H1 (cell line): ENCODE data around the gene PRCP. TPM values are rescaled to one million over a fixed set of nuclear protein-coding genes. Genes with fewer than 3 reads are reported as not detected.
"Not testable (repeated sequence)": the region's sequence is repeated elsewhere in the genome, so short reads cannot be mapped to it uniquely, and the experiment has no call there.

Experiments used
- CTCF ChIA-PET: fragments of 300-600 bp; sonication (Branson Sonifier 250); formaldehyde crosslinking; loops from one replicate; lab custom pipeline; 2021; ENCODE audit not compliant: partially characterized antibody; lab: Charles Lee
- POLR2A ChIA-PET: fragments of 300-600 bp; sonication (Branson Sonifier 250); formaldehyde crosslinking; loops from one replicate; lab custom pipeline; 2021; ENCODE audit warnings: inconsistent platforms; ENCODE audit not compliant: partially characterized antibody; lab: Charles Lee
- DNase-seq, 2 experiments: peaks; one replicate each; pipeline versions ENCODE4 v3.0.0 to v3.0.0-alpha.2; 2010 to 2022; ENCODE audit warnings: low spot score in 2 of 2, low read depth in 1 of 2, mixed read lengths in 1 of 2
- FAIRE-seq: peaks from 2 replicates; lab custom pipeline; 2011; peaks lifted over from hg19 to GRCh38; lab: Jason Lieb, UNC
- H2AFZ ChIP-seq: 2 replicates; pipeline ENCODE4 v1.8.1; 2012; ENCODE audit warnings: low read length, inconsistent platforms
- H2AK5ac ChIP-seq: 2 replicates; pipeline ENCODE4 v1.6.1; 2013; ENCODE audit warnings: low read depth, low read length
- H2BK120ac ChIP-seq: replicated peaks from 2 replicates; pipeline ENCODE3; 2013; ENCODE audit warnings: low read depth, low read length, inconsistent platforms
- H2BK12ac ChIP-seq: 2 replicates; pipeline ENCODE4 v1.6.1; 2013; ENCODE audit warnings: low read depth, low read length
- H2BK15ac ChIP-seq: 2 replicates; pipeline ENCODE4 v1.6.1; 2013; ENCODE audit warnings: low read length
- H2BK20ac ChIP-seq: 2 replicates; pipeline ENCODE4 v1.6.1; 2013; ENCODE audit warnings: low read length
- H2BK5ac ChIP-seq: 2 replicates; pipeline ENCODE4 v1.6.1; 2013; ENCODE audit warnings: low read depth, low read length
- H3K14ac ChIP-seq: 2 replicates; pipeline ENCODE4 v1.6.1; 2013; ENCODE audit warnings: inconsistent platforms; ENCODE audit not compliant: insufficient read length
- H3K18ac ChIP-seq: 2 replicates; pipeline ENCODE4 v1.6.1; 2013; ENCODE audit warnings: low read length; ENCODE audit errors: extremely low read depth
- H3K23ac ChIP-seq: 2 replicates; pipeline ENCODE4 v1.6.1; 2013; ENCODE audit warnings: inconsistent platforms; ENCODE audit not compliant: insufficient read length
- H3K23me2 ChIP-seq: 2 replicates; pipeline ENCODE4 v1.6.1; 2013; ENCODE audit warnings: low read depth, low read length
- H3K27ac ChIP-seq: 2 replicates; pipeline ENCODE4 v1.6.1; 2011; ENCODE audit warnings: low read depth, low read length, inconsistent platforms
- H3K27me3 ChIP-seq, 4 experiments: replicated peaks in 1 of 4; 1 replicate in 1 of 4; 2 replicates in 3 of 4; pipeline versions ENCODE4 v1.6.1 to v1.8.1; 2011 to 2013; ENCODE audit warnings: low read length in 3 of 4, mild to moderate bottlenecking in 3 of 4, inconsistent platforms in 2 of 4, mixed read lengths in 2 of 4, moderate library complexity in 1 of 4; ENCODE audit not compliant: control insufficient read depth in 3 of 4, insufficient read depth in 3 of 4; ENCODE audit errors: extremely low read depth in 1 of 4
- H3K36me3 ChIP-seq, 4 experiments: 2 replicates each; pipeline versions ENCODE4 v1.6.1 to v1.8.1; 2011 to 2013; ENCODE audit warnings: mild to moderate bottlenecking in 4 of 4, low read length in 3 of 4, moderate library complexity in 2 of 4, control low read depth in 1 of 4, inconsistent platforms in 1 of 4; ENCODE audit not compliant: insufficient read depth in 4 of 4, control insufficient read depth in 2 of 4
- H3K4ac ChIP-seq: replicated peaks from 2 replicates; pipeline ENCODE3; 2013; ENCODE audit warnings: low read length, low read depth, mixed read lengths, inconsistent platforms; ENCODE audit not compliant: insufficient read length
- H3K4me1 ChIP-seq, 4 experiments: replicated peaks in 1 of 4; 1 replicate in 1 of 4; 2 replicates in 3 of 4; pipeline versions ENCODE4 v1.6.1 to v1.8.1; 2011 to 2013; ENCODE audit warnings: low read length in 3 of 4, inconsistent platforms in 2 of 4, mixed read lengths in 1 of 4; ENCODE audit not compliant: insufficient read depth in 4 of 4, control insufficient read depth in 3 of 4
- H3K4me2 ChIP-seq, 2 experiments: 2 replicates each; pipeline versions ENCODE4 v1.6.1 to v1.8.1; 2011 to 2013; ENCODE audit warnings: low read depth in 2 of 2, low read length in 2 of 2, control low read depth in 1 of 2, inconsistent platforms in 1 of 2, mild to moderate bottlenecking in 1 of 2; ENCODE audit not compliant: insufficient read depth in 1 of 2
- H3K4me3 ChIP-seq, 4 experiments: fragments of 200-600, 300-600 bp in 1 of 4; sonication (generic), shearing (Covaris generic), sonication (Bioruptor Twin) in 1 of 4; 2 replicates each; pipeline versions ENCODE4 v1.5.1 to v1.8.1; 2011 to 2016; ENCODE audit warnings: low read length in 4 of 4, low read depth in 3 of 4, control low read depth in 2 of 4, inconsistent platforms in 2 of 4, mild to moderate bottlenecking in 2 of 4, mixed read lengths in 1 of 4, moderate library complexity in 1 of 4; ENCODE audit not compliant: insufficient read depth in 2 of 4; ENCODE audit errors: extremely low read depth in 1 of 4
- H3K56ac ChIP-seq: replicated peaks from 2 replicates; pipeline ENCODE3; 2013; ENCODE audit warnings: low read depth, mild to moderate bottlenecking, mixed read lengths, low read length, inconsistent platforms; ENCODE audit not compliant: insufficient read length
- H3K79me1 ChIP-seq: 2 replicates; pipeline ENCODE4 v1.6.1; 2013; ENCODE audit warnings: low read depth, low read length, control low read depth
- H3K79me2 ChIP-seq, 2 experiments: 2 replicates each; pipeline versions ENCODE4 v1.6.1 to v1.8.1; 2012 to 2013; ENCODE audit warnings: low read length in 2 of 2, mild to moderate bottlenecking in 2 of 2, inconsistent platforms in 1 of 2; ENCODE audit not compliant: insufficient read depth in 2 of 2, control insufficient read depth in 1 of 2
- H3K9ac ChIP-seq, 4 experiments: replicated peaks in 1 of 4; 1 replicate in 1 of 4; 2 replicates in 3 of 4; pipeline versions ENCODE4 v1.6.1 to v1.8.1; 2011 to 2013; ENCODE audit warnings: low read depth in 3 of 4, low read length in 3 of 4, control low read depth in 2 of 4, mild to moderate bottlenecking in 2 of 4, moderate library complexity in 2 of 4, inconsistent platforms in 1 of 4; ENCODE audit errors: extremely low read depth in 1 of 4
- H3K9me3 ChIP-seq, 2 experiments: 2 replicates each; pipeline versions ENCODE4 v1.6.1 to v1.8.1; 2012 to 2013; ENCODE audit warnings: mild to moderate bottlenecking in 2 of 2, moderate library complexity in 2 of 2, control low read depth in 1 of 2, inconsistent platforms in 1 of 2, low read depth in 1 of 2, low read length in 1 of 2, mixed read lengths in 1 of 2; ENCODE audit not compliant: insufficient read depth in 2 of 2
- H4K20me1 ChIP-seq, 2 experiments: replicated peaks in 1 of 2; 2 replicates each; pipeline versions ENCODE3 to v1.8.1; 2011 to 2013; ENCODE audit warnings: inconsistent platforms in 2 of 2, low read length in 2 of 2, mild to moderate bottlenecking in 1 of 2; ENCODE audit not compliant: insufficient read depth in 2 of 2, control insufficient read depth in 1 of 2
- H4K5ac ChIP-seq: 2 replicates; pipeline ENCODE4 v1.6.1; 2013; ENCODE audit warnings: low read length, low read depth, mixed read lengths, inconsistent platforms; ENCODE audit not compliant: insufficient read length
- H4K8ac ChIP-seq: 2 replicates; pipeline ENCODE4 v1.8.0; 2013; ENCODE audit warnings: mild to moderate bottlenecking, moderate library complexity, low read length, inconsistent platforms; ENCODE audit not compliant: insufficient read depth; ENCODE audit errors: extremely low read depth
- H4K91ac ChIP-seq: replicated peaks from 2 replicates; pipeline ENCODE3; 2013; ENCODE audit warnings: low read length, mixed read lengths, inconsistent platforms; ENCODE audit not compliant: insufficient read length
- WGBS, 2 experiments: shearing (Covaris generic) in 1 of 2; methylation state at CpG; one replicate each; pipeline versions ENCODE4 v1.1.6 to v1.1.7; 2013 to 2015; ENCODE audit warnings: low lambda C conversion rate in 2 of 2, mixed read lengths in 2 of 2, inconsistent platforms in 1 of 2, low coverage in 1 of 2, missing lambda C conversion rate in 1 of 2; ENCODE audit not compliant: insufficient replicate concordance in 2 of 2, insufficient coverage in 1 of 2, insufficient read length in 1 of 2; ENCODE audit errors: extremely low coverage in 1 of 2, missing lambda C conversion rate in 1 of 2; 5-methylcytosine and 5-hydroxymethylcytosine counted together
- polyA plus RNA-seq, 7 experiments: library from polyadenylated mRNA; depleted of rRNA in 3 of 7; stranded (reverse) in 5 of 7; unstranded in 2 of 7; fragments of >200 nt in 5 of 7; fragments of 200-250 nt in 2 of 7; gene quantifications; 1 replicate in 5 of 7; 2 replicates in 1 of 7; 4 replicates in 1 of 7; pipeline versions ENCODE4 v1.2.1 to v1.2.3, GENCODE V29; 2011 to 2013; ENCODE audit warnings: missing spikeins in 2 of 7, mixed read lengths in 2 of 7
- total RNA-seq: library from RNA; stranded (reverse); fragmentation: NEBNext Ultra II Directional; extraction: Animal tissue kit (Norgen Biotek cat#: 25700); gene quantifications from 2 replicates; pipeline ENCODE4 v1.2.1, GENCODE V29; 2021

Gene PRCP
- total and polyA plus RNA-seq, 2 of the 8 experiments (the other 6 are each of a cell fraction or from before 2014, with no cell fraction given) = 63.8 to 84.4 TPM

GRCh38 chr11:82854916-82855315 lies 45.3 kb downstream of the PRCP start:
- H3K9ac ChIP-seq, H3K23me2 ChIP-seq, FAIRE-seq, H3K14ac ChIP-seq, H4K8ac ChIP-seq, H2BK12ac ChIP-seq, H4K20me1 ChIP-seq, H3K56ac ChIP-seq, H2BK120ac ChIP-seq, H3K23ac ChIP-seq, H3K79me1 ChIP-seq, H2BK5ac ChIP-seq, H2BK20ac ChIP-seq, POLR2A ChIA-PET, H3K4me2 ChIP-seq, H3K4me1 ChIP-seq, H3K18ac ChIP-seq, H2AK5ac ChIP-seq, H3K27me3 ChIP-seq, H3K4me3 ChIP-seq, H4K5ac ChIP-seq, H3K27ac ChIP-seq, H3K9me3 ChIP-seq, H3K79me2 ChIP-seq, H2BK15ac ChIP-seq, H2AFZ ChIP-seq, H3K4ac ChIP-seq, H4K91ac ChIP-seq, H3K36me3 ChIP-seq, DNase-seq: not testable (repeated sequence)
- WGBS, 2 experiments = 93% methylated on average over 1 of the region's 1 CpG; no CpG with 5 or more reads in 1 of the 2 experiments
- CTCF ChIA-PET = interaction anchor here (0.6 kb wide), 1 partner anchor 12 kb away, joined by 6 read pairs; no protein-coding TSS in a partner anchor
